KOPT-K1 (cell line): ENCODE data around the gene ANTXR2.
"Not testable (repeated sequence)": the region's sequence is repeated elsewhere in the genome, so short reads cannot be mapped to it uniquely, and the experiment has no call there.

Source experiments
- H3K27ac ChIP-seq: fragments of 200-600 bp; sonication (generic); 2 replicates; pipeline ENCODE4 v1.5.1; 2016; ENCODE audit warnings: antibody characterized with exemption, mild to moderate bottlenecking, low read depth, low read length; ENCODE audit not compliant: poor library complexity, severe bottlenecking
- H3K36me3 ChIP-seq: fragments of 200-600 bp; sonication (generic); 2 replicates; pipeline ENCODE4 v1.5.1; 2017; ENCODE audit warnings: antibody characterized with exemption, mild to moderate bottlenecking, low read length, moderate library complexity; ENCODE audit not compliant: insufficient read depth
- H3K9me3 ChIP-seq: fragments of 200-600 bp; sonication (generic); 2 replicates; pipeline ENCODE4 v1.5.1; 2017; ENCODE audit warnings: antibody characterized with exemption, low read length, mild to moderate bottlenecking; ENCODE audit not compliant: insufficient read depth, poor library complexity, severe bottlenecking

ANTXR2 gene

GRCh38 chr4:80008351-80008750, 64.7 kb downstream of the ANTXR2 start:
- H3K36me3 ChIP-seq = no peaks in the 10 kb centered on the region
- no peak overlapping the region for H3K27ac ChIP-seq
- H3K9me3 ChIP-seq = peaks cover 9% of the 10 kb centered on the region

GRCh38 chr4:80007745-80008149, 65.3 kb downstream of the ANTXR2 start:
- no peaks in the 10 kb centered on the region for H3K36me3 ChIP-seq
- H3K9me3 ChIP-seq = peaks cover 9% of the 10 kb centered on the region
- H3K27ac ChIP-seq = no peak overlapping the region

DNA sequence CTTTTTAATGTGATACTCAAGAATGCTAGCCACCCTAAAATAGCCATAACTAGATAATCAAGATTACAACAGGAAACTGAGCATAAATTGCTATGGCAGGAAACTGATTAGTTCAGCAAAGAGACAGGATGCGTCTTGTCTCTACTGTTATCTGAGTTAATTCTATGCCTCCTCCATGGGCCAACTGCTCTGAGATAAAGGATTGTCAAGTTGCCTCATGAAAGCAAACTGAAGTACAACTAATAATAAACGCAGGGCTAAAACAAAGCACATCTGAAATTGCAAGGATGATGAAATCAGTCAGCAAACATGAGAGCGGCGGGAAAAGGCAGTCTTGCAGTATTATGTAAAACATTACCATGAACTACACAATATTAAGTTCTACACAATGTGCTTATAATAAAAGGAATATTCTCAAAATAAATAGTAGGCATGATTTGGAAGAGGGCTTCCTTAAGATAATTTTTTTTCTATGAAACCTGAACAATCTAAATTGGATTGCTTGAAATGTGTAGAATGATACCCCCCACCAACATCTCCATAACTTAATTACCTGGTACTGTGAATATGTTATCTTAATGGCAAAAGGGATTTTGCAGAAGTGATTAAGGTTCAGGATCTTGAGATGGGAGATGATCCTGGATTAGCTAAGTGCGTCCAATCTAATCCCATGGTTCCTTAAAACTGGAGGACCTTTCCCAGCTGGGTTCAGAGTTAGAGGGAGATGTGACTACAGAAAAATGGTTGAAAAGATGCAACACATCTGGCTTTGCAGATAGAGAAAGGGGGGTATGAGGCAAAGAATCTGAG, 65.9 kb downstream of the ANTXR2 start:
- peaks cover 9% of the 10 kb centered on the region for H3K9me3 ChIP-seq
- H3K36me3 ChIP-seq = no peaks in the 10 kb centered on the region
- H3K27ac ChIP-seq = peak overlapping the region; percentile 16

- H3K27ac ChIP-seq = no peak overlapping the region
- peaks cover 9% of the 10 kb centered on the region for H3K9me3 ChIP-seq
These were observed 67.2 kb downstream of the ANTXR2 start for GRCh38 chr4:80005863-80006262.

GRCh38 chr4:80004319-80004718, 68.7 kb downstream of the ANTXR2 start:
- Histone ChIP-seq H3K9me3 (peaks cover 9% of the 10 kb centered on the region), H3K36me3 (no peaks in the 10 kb centered on the region), H3K27ac (no peak overlapping the region)

More at GRCh38 chr4:80005863-80006262, 67.2 kb downstream of the ANTXR2 start:
- H3K36me3 ChIP-seq = no peaks in the 10 kb centered on the region

- not testable (repeated sequence) for H3K36me3 ChIP-seq, H3K27ac ChIP-seq, H3K9me3 ChIP-seq
These were observed 70.5 kb downstream of the ANTXR2 start for GRCh38 chr4:80002559-80002958.

DNA sequence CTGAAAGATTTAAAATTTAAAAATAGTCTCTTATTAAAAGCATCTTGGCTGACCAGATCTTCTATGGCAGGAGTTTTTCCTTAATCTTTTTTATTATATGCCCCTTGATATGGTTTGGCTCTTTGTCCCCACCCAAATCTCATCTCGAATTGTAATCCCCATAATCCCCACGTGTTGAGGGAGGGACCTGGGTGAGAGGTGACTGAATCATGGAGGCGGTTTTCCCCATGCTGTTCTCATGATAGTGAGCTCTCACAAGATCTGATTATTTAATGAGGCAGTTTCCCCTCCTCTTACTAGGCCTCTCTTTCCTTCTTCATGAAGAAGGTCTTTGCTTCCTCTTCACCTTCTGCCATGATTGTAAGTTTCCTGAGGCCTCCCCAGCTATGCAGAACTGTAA, 74.0 kb downstream of the ANTXR2 start:
- H3K9me3 ChIP-seq, H3K36me3 ChIP-seq, H3K27ac ChIP-seq: not testable (repeated sequence)

- H3K36me3 ChIP-seq = no peaks in the 10 kb centered on the region
- no peak overlapping the region for H3K27ac ChIP-seq
- no peaks in the 10 kb centered on the region for H3K9me3 ChIP-seq
These were observed 74.8 kb downstream of the ANTXR2 start for GRCh38 chr4:79998201-79998600.

GRCh38 chr4:79996851-79997250, 76.2 kb downstream of the ANTXR2 start:
- no peaks in the 10 kb centered on the region for H3K9me3 ChIP-seq
- no peak overlapping the region for H3K27ac ChIP-seq
- H3K36me3 ChIP-seq = no peaks in the 10 kb centered on the region

DNA sequence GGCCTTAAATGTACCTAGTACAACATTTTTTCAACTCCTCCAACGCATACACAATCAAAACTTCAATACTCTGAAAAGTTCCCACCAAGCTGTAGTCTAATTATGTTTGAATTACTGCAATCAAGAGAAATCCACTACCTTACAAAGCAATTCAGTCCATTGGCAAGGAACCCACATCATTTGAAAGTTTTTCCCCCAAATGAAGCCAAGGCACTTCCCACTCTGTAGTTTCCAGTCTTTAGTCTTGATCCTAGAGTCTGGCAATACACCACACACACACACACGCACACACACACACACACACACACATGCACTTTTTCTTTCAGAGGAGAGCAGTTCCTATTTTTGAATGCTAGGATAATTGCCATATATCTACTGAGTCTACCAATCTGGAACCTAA, 79.6 kb downstream of the ANTXR2 start:
- no peaks in the 10 kb centered on the region for H3K36me3 ChIP-seq
- H3K27ac ChIP-seq = no peak overlapping the region
- no peaks in the 10 kb centered on the region for H3K9me3 ChIP-seq

DNA sequence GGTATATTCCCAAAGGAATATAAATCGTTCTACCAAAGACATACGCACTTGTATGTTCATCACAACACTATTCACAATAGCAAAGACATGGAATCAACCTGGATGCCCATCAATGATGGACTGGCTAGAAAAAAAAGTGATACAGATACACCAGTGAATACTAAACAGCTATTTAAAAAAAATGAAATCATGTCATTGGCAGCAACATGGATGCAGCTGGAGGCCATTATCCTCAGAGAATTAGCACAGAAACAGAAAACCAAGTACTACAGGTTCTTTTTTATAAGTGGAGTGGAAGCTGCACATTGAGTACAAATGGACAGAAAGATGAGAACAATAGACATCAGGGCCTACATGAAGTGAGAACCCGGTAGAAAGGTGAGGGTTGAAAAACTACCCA, 81.4 kb downstream of the ANTXR2 start:
- Histone ChIP-seq H3K27ac (no peak overlapping the region), H3K9me3 (no peaks in the 10 kb centered on the region), H3K36me3 (no peaks in the 10 kb centered on the region)

GRCh38 chr4:79991100-79991499, 81.9 kb downstream of the ANTXR2 start:
- not testable (repeated sequence) for H3K36me3 ChIP-seq, H3K9me3 ChIP-seq, H3K27ac ChIP-seq

GRCh38 chr4:79987401-79987800, 85.6 kb downstream of the ANTXR2 start:
- no peaks in the 10 kb centered on the region for H3K36me3 ChIP-seq

DNA sequence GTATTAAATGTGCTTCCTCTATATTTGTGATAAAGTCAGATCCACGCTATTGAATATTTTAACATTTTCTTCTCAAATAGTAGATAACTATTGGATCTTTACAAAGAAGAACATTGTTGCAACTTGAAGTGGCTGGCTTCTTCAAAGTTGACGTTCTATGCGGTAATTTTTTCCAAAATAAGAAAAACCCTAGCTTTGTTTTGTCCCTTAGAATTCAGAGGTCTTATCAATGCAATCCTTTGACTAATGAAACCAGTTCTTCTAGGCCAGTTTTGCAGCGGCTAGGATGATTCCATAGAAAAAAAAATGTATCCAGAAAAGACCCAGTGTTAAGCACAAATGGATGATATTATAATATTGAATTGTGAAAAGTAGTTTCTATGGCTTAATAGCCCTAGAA, 89.6 kb downstream of the ANTXR2 start:
- no peaks in the 10 kb centered on the region for H3K36me3 ChIP-seq
- H3K9me3 ChIP-seq = no peaks in the 10 kb centered on the region
- no peak overlapping the region for H3K27ac ChIP-seq

More at GRCh38 chr4:79987401-79987800, 85.6 kb downstream of the ANTXR2 start:
- Histone ChIP-seq H3K9me3 (no peaks in the 10 kb centered on the region), H3K27ac (no peak overlapping the region)

- Histone ChIP-seq H3K36me3 (no peaks in the 10 kb centered on the region), H3K27ac (no peak overlapping the region), H3K9me3 (no peaks in the 10 kb centered on the region)
These were observed 90.3 kb downstream of the ANTXR2 start for GRCh38 chr4:79982601-79983322.

- Histone ChIP-seq H3K9me3 (no peaks in the 10 kb centered on the region), H3K36me3 (no peaks in the 10 kb centered on the region), H3K27ac (no peak overlapping the region)
These were observed 92.6 kb downstream of the ANTXR2 start for GRCh38 chr4:79980448-79980847.
